Chondrocyte (in vitro differentiated cells): Measurements from ENCODE around the gene P3H3. TPM values are rescaled to one million over a fixed set of nuclear protein-coding genes. Genes with fewer than 3 reads are reported as not detected.
"Not testable (repeated sequence)": the region's sequence is repeated elsewhere in the genome, so short reads cannot be mapped to it uniquely, and the experiment has no call there.

Source experiments
- DNase-seq: peaks from one replicate; pipeline ENCODE4 v3.0.0; 2021; ENCODE audit warnings: mixed read lengths, low spot score
- H3K27ac Mint-ChIP-seq: one replicate; pipeline ENCODE4 v1.8.0; 2021; ENCODE audit warnings: mild to moderate bottlenecking, moderate library complexity, mixed read lengths; ENCODE audit not compliant: unreplicated experiment
- H3K27me3 Mint-ChIP-seq: 2 replicates; pipeline ENCODE4 v1.8.0; 2021; ENCODE audit warnings: low read depth, mixed read lengths
- H3K36me3 Mint-ChIP-seq: 2 replicates; pipeline ENCODE4 v1.8.0; 2021; ENCODE audit warnings: low read depth, mixed read lengths
- H3K4me1 Mint-ChIP-seq: 2 replicates; pipeline ENCODE4 v1.8.0; 2021; ENCODE audit warnings: low read depth, mild to moderate bottlenecking, mixed read lengths
- H3K4me3 Mint-ChIP-seq: one replicate; pipeline ENCODE4 v1.8.0; 2021; ENCODE audit warnings: mild to moderate bottlenecking, moderate library complexity, mixed read lengths; ENCODE audit not compliant: unreplicated experiment
- H3K9me3 Mint-ChIP-seq: 2 replicates; pipeline ENCODE4 v1.8.0; 2021; ENCODE audit warnings: low read depth, mixed read lengths
- total RNA-seq: library from RNA; stranded (reverse); gene quantifications from 3 replicates; pipeline ENCODE4 v1.2.1, GENCODE V29; 2021
- TF ChIP-seq, protein P1 (sequence below): fragments of 200-600 bp; sonication (generic); IDR thresholded peaks from 2 replicates; pipeline ENCODE4 v1.5.0; 2021; ENCODE audit warnings: antibody characterized with exemption, mild to moderate bottlenecking, moderate library complexity

Gene P3H3
- total RNA-seq, 1 donor from 2014 or later = 114 TPM

DNA sequence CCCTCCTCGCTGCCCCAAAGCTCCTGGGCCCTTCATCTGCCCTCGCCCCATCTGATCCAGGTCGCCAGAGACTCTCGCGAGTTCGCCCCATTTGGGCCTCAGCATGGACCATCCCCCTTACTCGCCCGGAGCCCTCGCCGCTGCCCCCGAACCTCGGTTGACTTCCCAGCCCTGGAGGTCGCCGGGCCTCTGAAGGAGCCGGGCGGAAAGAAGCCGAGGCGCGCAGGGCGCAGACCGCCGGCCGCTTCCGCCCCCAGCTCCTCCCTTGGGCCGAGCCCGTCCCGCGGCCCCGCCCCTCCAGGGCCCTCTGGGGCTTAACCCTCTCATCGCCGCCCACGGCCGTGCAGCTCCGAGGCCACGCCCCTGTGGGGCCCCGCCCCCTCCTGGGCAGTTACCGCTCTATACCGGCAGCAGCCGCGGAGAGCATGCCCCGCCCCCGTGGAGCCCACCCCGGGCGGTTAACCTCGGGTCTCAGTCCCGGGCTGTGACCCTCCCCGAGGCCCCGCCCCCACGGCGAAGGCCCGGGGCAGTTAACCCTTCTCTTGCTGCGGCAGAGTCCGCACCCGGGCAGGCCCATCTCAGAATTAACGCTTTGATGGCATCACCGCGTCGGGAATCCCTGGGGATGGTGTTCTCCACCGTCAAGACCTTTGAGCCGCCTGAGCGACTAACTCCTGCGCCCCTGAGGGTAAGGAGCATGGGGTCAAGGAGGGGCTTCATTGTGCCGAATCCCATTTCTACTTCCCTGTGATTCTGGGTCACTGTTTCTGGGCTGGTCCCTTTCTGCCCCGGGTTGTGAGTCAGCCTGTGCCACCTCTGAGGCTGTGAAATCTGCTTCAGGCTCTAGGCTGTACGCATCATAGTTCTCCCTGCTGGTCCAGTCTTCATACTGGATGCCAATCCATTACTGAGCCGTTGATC, 45.1 kb downstream of the P3H3 start, which contains the start of gene SPSB2:
Gene SPSB2 (minus strand): TSS at position 210 of the 921 bp plus-strand sequence. CDS start 402 bp downstream, outside the sequence.
- peaks cover 45% of the 10 kb centered on the region for H3K4me1 Mint-ChIP-seq
- H3K4me3 Mint-ChIP-seq = peak within 1 kb of the TSS; percentile 85
- no peaks in the 10 kb centered on the region for H3K27me3 Mint-ChIP-seq
- peak within 1 kb of the TSS; percentile 93 for H3K27ac Mint-ChIP-seq
- DNase-seq = peak; percentile 100
- TF ChIP-seq, protein P1, sequence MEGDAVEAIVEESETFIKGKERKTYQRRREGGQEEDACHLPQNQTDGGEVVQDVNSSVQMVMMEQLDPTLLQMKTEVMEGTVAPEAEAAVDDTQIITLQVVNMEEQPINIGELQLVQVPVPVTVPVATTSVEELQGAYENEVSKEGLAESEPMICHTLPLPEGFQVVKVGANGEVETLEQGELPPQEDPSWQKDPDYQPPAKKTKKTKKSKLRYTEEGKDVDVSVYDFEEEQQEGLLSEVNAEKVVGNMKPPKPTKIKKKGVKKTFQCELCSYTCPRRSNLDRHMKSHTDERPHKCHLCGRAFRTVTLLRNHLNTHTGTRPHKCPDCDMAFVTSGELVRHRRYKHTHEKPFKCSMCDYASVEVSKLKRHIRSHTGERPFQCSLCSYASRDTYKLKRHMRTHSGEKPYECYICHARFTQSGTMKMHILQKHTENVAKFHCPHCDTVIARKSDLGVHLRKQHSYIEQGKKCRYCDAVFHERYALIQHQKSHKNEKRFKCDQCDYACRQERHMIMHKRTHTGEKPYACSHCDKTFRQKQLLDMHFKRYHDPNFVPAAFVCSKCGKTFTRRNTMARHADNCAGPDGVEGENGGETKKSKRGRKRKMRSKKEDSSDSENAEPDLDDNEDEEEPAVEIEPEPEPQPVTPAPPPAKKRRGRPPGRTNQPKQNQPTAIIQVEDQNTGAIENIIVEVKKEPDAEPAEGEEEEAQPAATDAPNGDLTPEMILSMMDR = no peak
- no peaks in the 10 kb centered on the region for H3K9me3 Mint-ChIP-seq
- peaks cover 15% of the 10 kb centered on the region for H3K36me3 Mint-ChIP-seq

DNA sequence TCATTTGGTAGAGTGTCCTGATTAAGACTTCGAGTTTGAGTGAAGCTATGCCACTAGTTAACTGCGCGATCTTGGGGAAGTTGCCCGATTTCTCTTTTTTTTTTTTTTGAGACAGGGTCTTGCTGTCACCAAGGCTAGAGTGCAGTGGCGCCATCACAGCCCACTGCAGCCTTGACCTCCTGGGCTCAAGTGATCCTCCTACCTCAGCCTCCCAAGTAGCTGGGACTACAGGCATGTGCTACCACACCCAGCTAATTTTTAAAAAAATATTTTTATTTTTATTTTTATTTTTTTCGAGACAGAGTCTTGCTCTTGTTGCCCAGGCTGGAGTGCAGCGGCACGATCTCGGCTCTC, 45.8 kb downstream of the P3H3 start:
- H3K9me3 Mint-ChIP-seq, H3K27me3 Mint-ChIP-seq: not testable (repeated sequence)
- peak overlapping the region; percentile 93 for H3K27ac Mint-ChIP-seq
- H3K4me3 Mint-ChIP-seq = peak overlapping the region; percentile 85
- peaks cover 39% of the 10 kb centered on the region for H3K4me1 Mint-ChIP-seq
- peak; percentile 9 for DNase-seq
- H3K36me3 Mint-ChIP-seq = peaks cover 13% of the 10 kb centered on the region

DNA sequence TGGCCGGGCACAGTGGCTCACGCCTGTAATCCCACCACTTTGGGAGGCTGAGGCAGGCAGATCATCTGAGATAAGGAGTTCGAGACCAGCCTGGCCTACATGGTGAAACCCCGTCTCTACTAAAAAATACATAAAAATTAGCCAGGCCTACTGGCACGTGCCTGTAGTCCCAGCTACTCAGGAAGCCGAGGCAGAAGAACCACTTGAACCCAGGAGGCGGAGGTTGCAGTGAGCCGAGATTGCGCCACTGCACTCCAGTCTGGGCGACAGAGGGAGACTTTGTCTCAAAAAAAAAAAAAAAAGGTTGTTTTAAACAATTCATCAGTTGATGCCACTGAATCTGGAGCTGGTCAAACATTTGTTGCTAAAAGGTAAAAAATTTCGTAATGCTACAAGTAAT, 51.6 kb downstream of the P3H3 start:
- not testable (repeated sequence) for H3K27me3 Mint-ChIP-seq, H3K4me3 Mint-ChIP-seq, H3K36me3 Mint-ChIP-seq, H3K4me1 Mint-ChIP-seq, H3K9me3 Mint-ChIP-seq, H3K27ac Mint-ChIP-seq
- DNase-seq = peak; percentile 20

DNA sequence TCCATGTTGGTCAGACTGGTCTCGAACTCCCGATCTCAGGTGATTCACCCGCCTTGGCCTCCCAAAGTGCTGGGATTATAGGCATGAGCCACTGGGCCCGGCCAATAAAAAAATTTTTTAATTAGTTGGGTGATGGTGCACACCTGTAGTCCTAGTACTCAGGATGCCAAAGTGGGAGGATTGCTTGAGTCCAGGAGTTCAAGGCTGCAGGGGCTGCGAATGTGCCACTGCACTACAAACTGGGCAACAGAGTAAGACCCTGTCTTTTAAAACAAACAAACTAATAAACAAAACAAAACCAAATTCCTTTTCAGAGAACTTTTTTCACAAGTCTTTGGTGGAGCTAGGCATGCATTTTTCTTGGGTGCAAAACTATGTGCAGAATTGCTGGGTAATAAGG, 55.0 kb downstream of the P3H3 start:
- Mint-ChIP-seq H3K9me3 (no peaks in the 10 kb centered on the region), H3K4me1 (no peaks in the 10 kb centered on the region), H3K27ac (no peak overlapping the region), H3K4me3 (no peak overlapping the region), H3K27me3 (no peaks in the 10 kb centered on the region), H3K36me3 (peaks cover 2% of the 10 kb centered on the region)
- TF ChIP-seq, protein P1 = no peak
- DNase-seq = peak; percentile 20

DNA sequence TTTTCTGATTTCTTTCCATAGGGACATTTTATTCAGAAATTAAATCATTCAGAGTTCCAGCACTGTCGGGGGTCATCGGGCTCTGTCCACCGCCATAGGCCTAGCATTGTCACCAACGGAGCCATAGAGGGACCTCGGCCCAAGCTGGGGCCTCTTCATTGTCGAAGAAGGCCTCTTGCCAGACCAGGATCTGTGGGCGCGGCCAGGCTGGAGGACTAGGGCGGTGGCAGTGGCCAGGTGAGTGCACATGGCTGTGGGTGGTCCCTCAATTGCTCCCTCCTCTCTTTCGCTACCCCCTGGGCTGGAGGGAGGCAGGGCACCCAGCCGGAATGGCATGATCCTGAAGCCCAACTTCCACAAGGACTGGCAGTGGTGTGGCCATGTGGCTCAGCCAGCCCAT, 55.5 kb downstream of the P3H3 start:
- Mint-ChIP-seq H3K27ac (no peak overlapping the region), H3K36me3 (peaks cover 2% of the 10 kb centered on the region), H3K4me1 (no peaks in the 10 kb centered on the region), H3K9me3 (no peaks in the 10 kb centered on the region), H3K4me3 (no peak overlapping the region), H3K27me3 (no peaks in the 10 kb centered on the region)
- TF ChIP-seq, protein P1 = no peak
- DNase-seq = peak; percentile 88

DNA sequence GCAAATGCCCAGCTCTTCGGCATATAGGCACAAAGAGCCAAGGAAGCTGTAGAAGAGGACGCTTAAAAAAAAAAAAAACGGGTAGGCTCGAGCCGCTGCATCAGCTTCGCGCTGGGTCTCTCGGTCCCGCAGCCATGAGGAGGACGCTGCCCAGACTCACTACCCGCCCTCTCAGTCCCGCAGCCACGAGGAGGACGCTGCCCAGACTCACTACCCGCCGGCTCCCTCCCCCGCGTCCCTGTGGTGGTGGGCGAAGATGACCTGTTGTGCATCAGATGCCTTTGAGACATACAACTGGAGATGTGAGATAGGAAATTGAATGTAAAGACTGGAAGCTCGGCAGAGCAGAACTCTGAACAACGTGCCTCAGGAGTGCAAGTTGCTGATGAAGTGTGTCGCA, 56.3 kb downstream of the P3H3 start:
- DNase-seq = peak; percentile 80
- TF ChIP-seq, protein P1 = no peak
- no peaks in the 10 kb centered on the region for H3K9me3 Mint-ChIP-seq
- no peaks in the 10 kb centered on the region for H3K4me1 Mint-ChIP-seq
- no peak overlapping the region for H3K4me3 Mint-ChIP-seq
- H3K27ac Mint-ChIP-seq = no peak overlapping the region
- no peaks in the 10 kb centered on the region for H3K27me3 Mint-ChIP-seq
- H3K36me3 Mint-ChIP-seq = peaks cover 2% of the 10 kb centered on the region

DNA sequence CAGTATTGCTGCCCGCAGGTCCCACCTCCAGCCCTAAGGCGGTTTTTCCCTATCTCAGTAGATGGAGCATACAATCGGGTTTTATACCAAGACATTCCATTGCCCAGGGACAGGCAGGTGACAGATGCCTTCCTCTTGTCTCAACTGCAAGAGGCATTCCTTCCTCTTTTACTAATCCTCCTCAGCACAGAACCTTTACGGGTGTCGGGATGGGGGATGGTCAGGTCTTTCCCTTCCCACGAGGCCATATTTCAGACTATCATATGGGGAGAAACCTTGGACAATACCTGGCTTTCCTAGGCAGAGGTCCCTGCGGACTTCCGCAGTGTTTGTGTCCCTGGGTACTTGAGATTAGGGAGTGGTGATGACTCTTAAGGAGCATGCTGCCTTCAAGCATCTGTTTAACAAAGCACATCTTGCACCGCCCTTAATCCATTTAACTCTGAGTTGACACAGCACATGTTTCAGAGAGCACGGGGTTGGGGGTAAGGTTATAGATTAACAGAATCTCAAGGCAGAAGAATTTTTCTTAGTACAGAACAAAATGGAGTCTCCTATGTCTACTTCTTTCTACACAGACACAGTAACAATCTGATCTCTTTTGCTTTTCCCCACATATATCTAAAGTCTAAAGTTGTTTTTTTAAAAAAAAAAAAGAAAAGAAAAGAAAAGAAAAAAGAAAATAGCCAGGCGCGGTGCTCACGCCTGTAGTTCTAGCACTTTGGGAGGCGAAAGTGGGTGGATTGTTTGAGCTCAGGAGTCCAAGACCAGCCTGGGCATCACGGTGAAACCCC, 58.2 kb downstream of the P3H3 start:
- H3K27ac Mint-ChIP-seq = peak overlapping the region; percentile 83
- H3K9me3 Mint-ChIP-seq, H3K4me3 Mint-ChIP-seq, H3K36me3 Mint-ChIP-seq, H3K4me1 Mint-ChIP-seq, H3K27me3 Mint-ChIP-seq: not testable (repeated sequence)
- peak; percentile 15 for DNase-seq
